Measurements from ENCODE around the gene TOP1. TPM values are rescaled to one million over a fixed set of nuclear protein-coding genes. Genes with fewer than 3 reads are reported as not detected.

Gene TOP1
- total and polyA plus RNA-seq, 9 of the 15 experiments (the other 6 are each of a cell fraction or from before 2014, with no cell fraction given): 26.4 to 127 (median 39.6) TPM

DNA sequence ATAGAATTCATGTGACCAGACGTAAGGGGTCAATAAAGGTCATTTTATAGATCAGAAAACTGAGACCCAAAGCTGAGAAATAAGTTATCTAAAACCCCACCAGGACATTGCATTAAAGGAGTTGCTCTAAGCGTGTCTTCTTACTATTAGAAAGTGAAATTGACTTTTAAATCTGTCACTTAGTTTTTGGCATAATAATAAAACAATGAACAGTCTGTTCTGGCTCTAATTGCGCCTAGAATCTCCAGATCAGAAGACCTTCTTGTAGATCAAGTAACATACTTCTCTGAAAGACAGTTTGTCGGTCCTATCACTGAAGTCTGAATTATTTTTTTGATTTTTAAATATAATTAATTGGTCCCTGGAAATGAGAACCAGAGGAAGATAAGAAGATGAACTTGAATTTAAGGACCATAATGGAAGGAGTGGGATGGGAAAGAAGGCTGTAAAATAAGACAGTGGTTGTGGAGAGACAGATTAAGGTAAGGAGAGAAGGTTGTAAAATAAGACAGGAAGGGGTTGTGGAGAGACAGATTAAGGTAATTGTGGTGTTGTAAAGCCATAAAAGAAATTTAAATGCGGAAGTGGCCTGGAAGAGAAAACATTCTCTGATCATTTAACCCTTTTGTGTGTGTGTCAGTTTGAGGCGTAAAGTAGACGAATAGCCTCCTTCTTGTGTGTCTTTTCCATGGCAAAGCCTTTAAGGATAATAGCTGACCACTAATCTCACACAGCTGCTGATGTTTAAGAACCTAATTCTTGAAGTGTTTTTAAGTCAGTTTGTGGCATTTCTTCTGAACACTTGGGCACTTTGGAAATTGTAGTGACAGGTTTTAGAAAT lies 20.1 kb downstream of the TOP1 start (continued):
- TF ChIP-seq STAT6 (CRISPR knock-in tag; IDR thresholded peaks at IDR 0.05) (no peak), ZNF140 (CRISPR knock-in tag; IDR thresholded peaks at IDR 0.05) (no peak), E2F6 (IDR thresholded peaks at IDR 0.05; ENCODE audit: borderline replicate concordance in 1 of 2, extremely low read depth in 1 of 2, insufficient read depth in 1 of 2, insufficient read length in 1 of 2, low read depth in 1 of 2, low read length in 1 of 2, poor library complexity in 1 of 2, severe bottlenecking in 1 of 2) (no peak)
- TF ChIP-seq, protein P1, sequence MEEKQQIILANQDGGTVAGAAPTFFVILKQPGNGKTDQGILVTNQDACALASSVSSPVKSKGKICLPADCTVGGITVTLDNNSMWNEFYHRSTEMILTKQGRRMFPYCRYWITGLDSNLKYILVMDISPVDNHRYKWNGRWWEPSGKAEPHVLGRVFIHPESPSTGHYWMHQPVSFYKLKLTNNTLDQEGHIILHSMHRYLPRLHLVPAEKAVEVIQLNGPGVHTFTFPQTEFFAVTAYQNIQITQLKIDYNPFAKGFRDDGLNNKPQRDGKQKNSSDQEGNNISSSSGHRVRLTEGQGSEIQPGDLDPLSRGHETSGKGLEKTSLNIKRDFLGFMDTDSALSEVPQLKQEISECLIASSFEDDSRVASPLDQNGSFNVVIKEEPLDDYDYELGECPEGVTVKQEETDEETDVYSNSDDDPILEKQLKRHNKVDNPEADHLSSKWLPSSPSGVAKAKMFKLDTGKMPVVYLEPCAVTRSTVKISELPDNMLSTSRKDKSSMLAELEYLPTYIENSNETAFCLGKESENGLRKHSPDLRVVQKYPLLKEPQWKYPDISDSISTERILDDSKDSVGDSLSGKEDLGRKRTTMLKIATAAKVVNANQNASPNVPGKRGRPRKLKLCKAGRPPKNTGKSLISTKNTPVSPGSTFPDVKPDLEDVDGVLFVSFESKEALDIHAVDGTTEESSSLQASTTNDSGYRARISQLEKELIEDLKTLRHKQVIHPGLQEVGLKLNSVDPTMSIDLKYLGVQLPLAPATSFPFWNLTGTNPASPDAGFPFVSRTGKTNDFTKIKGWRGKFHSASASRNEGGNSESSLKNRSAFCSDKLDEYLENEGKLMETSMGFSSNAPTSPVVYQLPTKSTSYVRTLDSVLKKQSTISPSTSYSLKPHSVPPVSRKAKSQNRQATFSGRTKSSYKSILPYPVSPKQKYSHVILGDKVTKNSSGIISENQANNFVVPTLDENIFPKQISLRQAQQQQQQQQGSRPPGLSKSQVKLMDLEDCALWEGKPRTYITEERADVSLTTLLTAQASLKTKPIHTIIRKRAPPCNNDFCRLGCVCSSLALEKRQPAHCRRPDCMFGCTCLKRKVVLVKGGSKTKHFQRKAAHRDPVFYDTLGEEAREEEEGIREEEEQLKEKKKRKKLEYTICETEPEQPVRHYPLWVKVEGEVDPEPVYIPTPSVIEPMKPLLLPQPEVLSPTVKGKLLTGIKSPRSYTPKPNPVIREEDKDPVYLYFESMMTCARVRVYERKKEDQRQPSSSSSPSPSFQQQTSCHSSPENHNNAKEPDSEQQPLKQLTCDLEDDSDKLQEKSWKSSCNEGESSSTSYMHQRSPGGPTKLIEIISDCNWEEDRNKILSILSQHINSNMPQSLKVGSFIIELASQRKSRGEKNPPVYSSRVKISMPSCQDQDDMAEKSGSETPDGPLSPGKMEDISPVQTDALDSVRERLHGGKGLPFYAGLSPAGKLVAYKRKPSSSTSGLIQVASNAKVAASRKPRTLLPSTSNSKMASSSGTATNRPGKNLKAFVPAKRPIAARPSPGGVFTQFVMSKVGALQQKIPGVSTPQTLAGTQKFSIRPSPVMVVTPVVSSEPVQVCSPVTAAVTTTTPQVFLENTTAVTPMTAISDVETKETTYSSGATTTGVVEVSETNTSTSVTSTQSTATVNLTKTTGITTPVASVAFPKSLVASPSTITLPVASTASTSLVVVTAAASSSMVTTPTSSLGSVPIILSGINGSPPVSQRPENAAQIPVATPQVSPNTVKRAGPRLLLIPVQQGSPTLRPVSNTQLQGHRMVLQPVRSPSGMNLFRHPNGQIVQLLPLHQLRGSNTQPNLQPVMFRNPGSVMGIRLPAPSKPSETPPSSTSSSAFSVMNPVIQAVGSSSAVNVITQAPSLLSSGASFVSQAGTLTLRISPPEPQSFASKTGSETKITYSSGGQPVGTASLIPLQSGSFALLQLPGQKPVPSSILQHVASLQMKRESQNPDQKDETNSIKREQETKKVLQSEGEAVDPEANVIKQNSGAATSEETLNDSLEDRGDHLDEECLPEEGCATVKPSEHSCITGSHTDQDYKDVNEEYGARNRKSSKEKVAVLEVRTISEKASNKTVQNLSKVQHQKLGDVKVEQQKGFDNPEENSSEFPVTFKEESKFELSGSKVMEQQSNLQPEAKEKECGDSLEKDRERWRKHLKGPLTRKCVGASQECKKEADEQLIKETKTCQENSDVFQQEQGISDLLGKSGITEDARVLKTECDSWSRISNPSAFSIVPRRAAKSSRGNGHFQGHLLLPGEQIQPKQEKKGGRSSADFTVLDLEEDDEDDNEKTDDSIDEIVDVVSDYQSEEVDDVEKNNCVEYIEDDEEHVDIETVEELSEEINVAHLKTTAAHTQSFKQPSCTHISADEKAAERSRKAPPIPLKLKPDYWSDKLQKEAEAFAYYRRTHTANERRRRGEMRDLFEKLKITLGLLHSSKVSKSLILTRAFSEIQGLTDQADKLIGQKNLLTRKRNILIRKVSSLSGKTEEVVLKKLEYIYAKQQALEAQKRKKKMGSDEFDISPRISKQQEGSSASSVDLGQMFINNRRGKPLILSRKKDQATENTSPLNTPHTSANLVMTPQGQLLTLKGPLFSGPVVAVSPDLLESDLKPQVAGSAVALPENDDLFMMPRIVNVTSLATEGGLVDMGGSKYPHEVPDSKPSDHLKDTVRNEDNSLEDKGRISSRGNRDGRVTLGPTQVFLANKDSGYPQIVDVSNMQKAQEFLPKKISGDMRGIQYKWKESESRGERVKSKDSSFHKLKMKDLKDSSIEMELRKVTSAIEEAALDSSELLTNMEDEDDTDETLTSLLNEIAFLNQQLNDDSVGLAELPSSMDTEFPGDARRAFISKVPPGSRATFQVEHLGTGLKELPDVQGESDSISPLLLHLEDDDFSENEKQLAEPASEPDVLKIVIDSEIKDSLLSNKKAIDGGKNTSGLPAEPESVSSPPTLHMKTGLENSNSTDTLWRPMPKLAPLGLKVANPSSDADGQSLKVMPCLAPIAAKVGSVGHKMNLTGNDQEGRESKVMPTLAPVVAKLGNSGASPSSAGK (IDR thresholded peaks at IDR 0.05): no peak
- TF ChIP-seq, protein P2, sequence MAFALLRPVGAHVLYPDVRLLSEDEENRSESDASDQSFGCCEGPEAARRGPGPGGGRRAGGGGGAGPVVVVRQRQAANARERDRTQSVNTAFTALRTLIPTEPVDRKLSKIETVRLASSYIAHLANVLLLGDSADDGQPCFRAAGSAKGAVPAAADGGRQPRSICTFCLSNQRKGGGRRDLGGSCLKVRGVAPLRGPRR (CRISPR knock-in tag; IDR thresholded peaks at IDR 0.05): no peak
